Putamen (tissue), 1 donor: ENCODE measurements around the gene KIF14.
"Not testable (repeated sequence)": the region's sequence is repeated elsewhere in the genome, so short reads cannot be mapped to it uniquely, and the experiment has no call there.

Source experiments
- DNase-seq: peaks from one replicate; pipeline ENCODE4 v3.0.0-alpha.2; 2016; ENCODE audit warnings: low spot score

Gene KIF14

DNA sequence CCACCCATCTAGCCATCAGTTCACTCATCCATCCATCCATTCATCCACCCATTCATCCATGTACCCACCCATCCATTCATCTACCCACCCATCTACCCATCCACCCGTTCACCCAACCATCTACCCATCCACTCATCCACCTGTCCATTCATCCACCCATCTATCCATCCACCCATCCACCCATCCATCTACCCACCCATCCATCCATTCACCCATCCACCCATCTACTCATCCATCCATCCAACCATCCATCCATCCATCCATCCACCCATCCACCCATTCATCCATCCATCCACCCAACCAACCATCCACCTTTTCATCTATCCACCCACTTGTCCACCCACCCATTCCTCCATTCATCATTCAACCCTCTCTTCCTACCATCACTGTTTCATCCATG is 80.3 kb downstream of the KIF14 start:
- no peak for DNase-seq

- no peak for DNase-seq
These were observed 82.4 kb downstream of the KIF14 start for GRCh38 chr1:200538179-200538578.

DNA sequence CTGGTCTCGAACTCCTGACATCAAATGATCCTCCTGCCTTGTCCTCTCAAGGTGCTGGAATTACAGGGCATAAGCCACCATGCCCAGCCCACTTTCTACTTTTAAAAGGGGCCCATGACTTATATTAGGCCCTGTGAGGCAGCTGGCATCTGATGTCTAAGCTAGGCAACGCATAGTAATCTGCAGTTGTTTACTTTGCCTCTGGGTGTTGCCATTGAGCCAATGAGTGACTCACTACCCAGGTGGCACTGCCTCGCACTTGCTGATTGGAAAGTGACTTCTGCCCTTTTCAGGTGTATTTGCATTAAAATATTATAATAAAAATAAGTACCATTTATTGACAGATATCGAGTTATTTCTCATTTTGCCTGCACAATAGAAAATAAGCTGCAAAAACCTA is 84.9 kb downstream of the KIF14 start:
- no peak for DNase-seq

DNA sequence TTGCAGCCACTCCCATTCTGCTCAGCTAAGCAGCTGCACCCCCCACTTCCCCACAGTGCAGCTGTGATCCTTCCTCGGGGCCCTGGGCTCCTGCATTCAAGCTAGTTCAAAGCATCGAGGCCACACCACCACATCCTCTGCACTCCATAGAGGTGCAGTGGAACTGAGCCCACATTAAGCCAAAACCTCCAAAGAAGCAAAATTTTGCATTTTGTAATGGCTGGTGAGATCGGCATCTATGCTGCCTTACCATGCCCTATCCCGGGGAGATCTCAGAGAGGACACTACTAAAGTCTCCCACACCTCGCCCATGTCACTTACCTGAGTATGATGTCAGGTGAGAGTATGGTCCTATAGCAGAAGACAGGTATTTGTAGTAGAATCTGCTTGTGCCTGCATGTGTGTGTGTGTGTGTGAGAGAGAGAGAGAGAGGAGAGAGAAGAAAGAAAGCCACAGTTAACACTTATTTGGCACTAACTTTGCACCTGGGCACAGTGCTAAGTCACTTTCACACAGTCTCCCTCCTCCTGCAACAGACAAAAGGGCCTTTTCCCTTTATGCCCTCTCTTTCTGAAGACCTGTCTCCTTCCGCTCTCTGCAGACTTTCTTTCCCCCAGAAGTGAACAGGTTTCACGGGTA is 89.8 kb downstream of the KIF14 start:
- DNase-seq = no peak

- no peak for DNase-seq
These were observed 91.5 kb downstream of the KIF14 start for GRCh38 chr1:200528858-200529606.

- no peak for DNase-seq
These were observed 92.9 kb downstream of the KIF14 start for GRCh38 chr1:200527670-200528069.

- DNase-seq = no peak
These were observed 93.6 kb downstream of the KIF14 start for GRCh38 chr1:200526709-200527612.

DNA sequence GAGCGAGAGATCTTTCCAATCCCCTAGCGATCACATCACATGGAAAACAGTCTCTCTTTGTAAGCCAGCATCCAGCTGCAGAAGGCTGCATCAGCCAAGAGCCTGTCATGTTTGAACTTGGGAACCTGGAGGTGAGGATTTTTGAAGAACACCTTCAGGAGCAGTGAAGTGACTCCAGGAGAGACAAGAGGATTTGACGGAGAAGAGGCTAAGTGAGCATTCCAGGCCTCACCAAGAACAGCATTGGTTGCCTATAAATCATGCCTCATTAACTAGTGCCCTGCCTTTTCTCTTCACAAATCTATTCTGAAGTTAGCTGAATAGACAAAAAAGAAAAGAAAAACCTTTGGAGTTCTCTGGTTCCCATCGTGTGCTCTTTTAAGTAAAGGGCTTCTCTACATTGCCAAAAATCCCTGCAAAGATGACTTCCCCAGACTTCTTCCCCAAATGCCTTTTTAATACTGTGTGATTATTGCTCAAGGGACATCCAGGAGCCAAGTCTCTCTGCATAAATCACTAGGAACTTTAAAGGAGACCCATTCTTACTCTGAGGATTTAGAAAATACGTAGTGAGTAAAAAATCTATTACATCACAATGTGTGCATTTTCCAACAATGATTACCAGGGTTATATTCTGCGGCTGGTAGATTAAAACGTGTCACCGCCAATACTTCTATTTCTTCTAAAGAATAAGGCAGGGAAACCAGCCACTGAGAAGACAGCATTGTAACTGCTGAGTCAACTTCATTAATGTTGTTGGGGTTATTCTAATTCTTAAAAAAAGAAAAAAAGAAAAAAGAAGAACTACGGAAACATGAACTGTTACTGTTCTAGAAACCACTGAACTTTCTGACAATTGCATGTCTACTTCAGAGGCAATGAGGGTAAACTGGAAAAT is 95.2 kb downstream of the KIF14 start:
- DNase-seq = no peak

DNA sequence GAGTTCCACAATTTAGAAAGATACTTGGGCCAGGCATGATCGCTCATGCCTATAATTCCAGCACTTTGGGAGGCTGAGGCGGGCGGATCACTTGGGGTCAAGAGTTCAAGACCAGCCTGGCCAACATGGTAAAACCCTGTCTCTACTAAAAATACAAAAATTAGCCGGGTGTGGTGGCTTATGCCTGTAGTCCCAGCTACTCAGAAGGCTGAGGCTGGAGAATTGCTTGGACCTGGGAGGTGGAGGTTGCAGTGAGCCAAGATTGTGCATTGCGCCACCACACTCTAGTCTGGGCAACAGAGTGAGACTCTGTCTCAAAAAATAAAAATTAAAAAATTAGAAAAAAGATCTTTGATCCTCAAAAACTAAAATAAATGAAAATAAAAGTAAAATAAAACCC is 96.0 kb downstream of the KIF14 start:
- DNase-seq = not testable (repeated sequence)

- no peak for DNase-seq
These were observed 96.5 kb downstream of the KIF14 start for GRCh38 chr1:200524092-200524491.

DNA sequence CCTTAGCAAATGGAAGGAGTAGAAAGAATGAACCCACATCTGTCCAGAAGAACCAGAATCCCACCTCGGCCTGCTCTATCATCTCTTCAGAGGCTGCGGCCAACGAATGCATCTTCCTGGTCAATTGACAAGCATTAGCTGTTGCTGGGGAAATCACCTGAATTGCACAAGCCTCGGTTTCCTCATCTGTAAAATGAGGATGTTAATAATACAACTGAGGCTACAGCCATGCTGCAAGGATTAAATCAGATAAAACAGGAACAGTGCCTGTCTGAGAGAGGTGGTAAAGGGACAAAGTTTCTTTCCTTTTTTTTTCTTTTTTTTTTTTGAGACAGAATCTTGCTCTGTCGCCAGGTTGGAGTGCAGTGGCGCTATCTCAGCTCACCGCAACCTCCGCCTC is 99.8 kb downstream of the KIF14 start:
- DNase-seq = no peak

DNA sequence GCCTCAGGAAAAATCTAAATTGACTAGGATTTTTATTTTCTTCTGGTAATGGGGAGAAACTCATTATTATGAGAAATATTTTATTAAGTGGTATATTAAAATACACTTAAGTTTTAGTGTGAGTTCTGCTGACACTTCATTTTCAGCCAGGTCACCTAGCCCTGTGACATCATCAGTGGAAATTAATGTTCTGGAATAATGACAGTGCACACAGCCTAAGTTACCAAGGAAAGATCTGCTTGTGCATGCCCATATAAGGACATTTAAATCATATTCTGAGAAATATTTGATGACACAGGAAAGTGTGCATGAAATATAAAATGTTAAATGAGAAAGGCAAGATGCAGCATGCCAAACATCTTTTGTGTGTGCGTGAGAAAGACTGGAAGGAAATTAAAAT is 102.0 kb downstream of the KIF14 start:
- no peak for DNase-seq

GRCh38 chr1:200512191-200512590 is 108.4 kb downstream of the KIF14 start:
- peak; percentile 42 for DNase-seq

DNA sequence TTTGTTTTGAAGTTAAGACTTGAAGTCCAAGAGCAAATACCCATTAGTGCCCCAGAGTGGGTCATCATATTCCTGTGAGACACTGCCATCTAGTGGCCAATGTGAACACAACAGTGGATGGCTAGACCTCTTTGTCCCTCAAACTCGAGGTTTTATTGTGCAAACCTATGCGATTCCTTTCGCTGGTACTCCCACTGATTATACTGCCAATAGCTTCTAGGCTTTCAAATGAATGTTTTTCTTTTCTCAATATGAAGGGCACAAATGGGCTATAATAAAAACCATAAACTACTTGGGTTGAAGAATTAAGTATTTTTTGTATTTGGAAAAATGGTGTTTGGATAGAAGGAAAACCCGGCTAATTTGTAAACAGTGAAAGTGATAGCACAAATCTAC is 110.3 kb downstream of the KIF14 start:
- DNase-seq = peak; percentile 65

DNA sequence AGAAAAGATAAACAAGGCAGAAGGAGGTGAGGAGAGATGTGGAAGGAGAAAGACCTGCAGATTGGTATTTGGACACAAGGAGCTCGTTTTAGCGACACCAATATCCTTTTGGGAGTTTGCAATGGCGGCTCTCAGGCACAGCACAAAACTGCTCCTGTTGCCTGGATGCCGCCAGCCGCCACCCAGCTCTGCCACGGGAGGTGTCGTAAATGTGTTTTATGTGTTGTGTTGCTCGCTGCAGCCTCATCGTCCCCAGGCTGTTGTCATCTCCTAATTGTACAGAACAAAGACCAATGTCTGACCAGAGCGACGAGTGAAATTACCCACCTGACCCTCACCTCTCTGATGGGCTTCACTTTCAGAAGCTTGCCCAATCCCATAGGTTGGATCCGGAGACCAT is 114.1 kb downstream of the KIF14 start:
- DNase-seq = no peak

DNA sequence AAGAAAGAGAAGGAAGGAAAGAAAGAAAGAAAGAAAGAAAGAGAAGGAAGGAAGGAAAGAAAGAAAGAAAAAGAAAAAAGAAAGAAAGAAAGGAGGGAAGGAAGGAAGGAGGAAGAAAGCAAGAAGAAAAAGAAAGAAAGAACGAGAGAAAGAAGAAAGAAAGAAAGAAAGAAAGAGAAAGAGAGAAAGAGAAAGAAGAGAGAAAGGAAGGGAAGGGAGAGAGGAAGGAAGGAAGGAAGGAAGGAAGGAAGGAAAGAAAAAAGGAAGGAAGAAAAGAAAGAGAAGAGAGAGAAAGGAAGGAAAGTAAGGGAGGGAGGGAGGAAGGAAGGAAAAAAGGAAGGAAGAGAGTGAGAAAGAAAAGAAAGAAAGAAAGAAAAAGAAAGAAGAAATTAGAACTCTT is 115.3 kb downstream of the KIF14 start:
- DNase-seq = no peak
